Trophoblast cell (in vitro differentiated cells and primary cell): ENCODE results near the gene ACVR1B.

Source experiments
- DNase-seq, 2 donors: peaks; one replicate each; pipeline ENCODE4 v3.0.0-alpha.2; 2016
- H2AFZ ChIP-seq: 2 replicates; pipeline ENCODE4 v1.6.1; 2013; ENCODE audit warnings: low read length, moderate library complexity, mild to moderate bottlenecking; ENCODE audit not compliant: insufficient read depth, poor library complexity
- H2AK5ac ChIP-seq: 2 replicates; pipeline ENCODE4 v1.6.1; 2013; ENCODE audit warnings: mild to moderate bottlenecking, low read length
- H2BK120ac ChIP-seq: 2 replicates; pipeline ENCODE4 v1.6.1; 2013; ENCODE audit warnings: low read length, mild to moderate bottlenecking, moderate library complexity; ENCODE audit not compliant: insufficient read depth, poor library complexity
- H2BK12ac ChIP-seq: 2 replicates; pipeline ENCODE4 v1.6.1; 2013; ENCODE audit warnings: mild to moderate bottlenecking, low read length, moderate library complexity
- H2BK5ac ChIP-seq: 2 replicates; pipeline ENCODE4 v1.6.1; 2013; ENCODE audit warnings: low read length, low read depth, moderate library complexity, mild to moderate bottlenecking; ENCODE audit not compliant: poor library complexity
- H3K14ac ChIP-seq: 2 replicates; pipeline ENCODE4 v1.6.1; 2013; ENCODE audit warnings: mild to moderate bottlenecking, low read length
- H3K18ac ChIP-seq: 2 replicates; pipeline ENCODE4 v1.6.1; 2013; ENCODE audit warnings: mild to moderate bottlenecking, low read length
- H3K23ac ChIP-seq: 2 replicates; pipeline ENCODE4 v1.6.1; 2013; ENCODE audit warnings: low read length
- H3K27ac ChIP-seq: 2 replicates; pipeline ENCODE4 v1.5.1; 2013; ENCODE audit warnings: low read depth, mild to moderate bottlenecking, inconsistent platforms, low read length, moderate library complexity
- H3K27me3 ChIP-seq: 2 replicates; pipeline ENCODE4 v1.6.1; 2013; ENCODE audit warnings: inconsistent platforms, mild to moderate bottlenecking, low read length, moderate library complexity; ENCODE audit not compliant: insufficient read depth
- H3K36me3 ChIP-seq, 2 experiments: 1 replicate in 1 of 2; 2 replicates in 1 of 2; pipeline ENCODE4 v1.6.1; 2013; ENCODE audit warnings: low read length in 2 of 2, mild to moderate bottlenecking in 2 of 2, moderate library complexity in 1 of 2; ENCODE audit not compliant: insufficient read depth in 2 of 2, control insufficient read depth in 1 of 2
- H3K4ac ChIP-seq: 2 replicates; pipeline ENCODE4 v1.6.1; 2013; ENCODE audit warnings: low read depth, mild to moderate bottlenecking, low read length, moderate library complexity
- H3K4me1 ChIP-seq, 2 experiments: 1 replicate in 1 of 2; 2 replicates in 1 of 2; pipeline ENCODE4 v1.6.1; 2013; ENCODE audit warnings: low read length in 2 of 2, mild to moderate bottlenecking in 2 of 2, moderate library complexity in 1 of 2; ENCODE audit not compliant: insufficient read depth in 2 of 2, control insufficient read depth in 1 of 2
- H3K4me2 ChIP-seq: 2 replicates; pipeline ENCODE4 v1.6.1; 2013; ENCODE audit warnings: inconsistent platforms, mild to moderate bottlenecking, low read length, moderate library complexity
- H3K4me3 ChIP-seq: 2 replicates; pipeline ENCODE4 v1.5.1; 2013; ENCODE audit warnings: mild to moderate bottlenecking, low read depth, low read length, inconsistent platforms
- H3K79me1 ChIP-seq: one replicate; pipeline ENCODE4 v1.6.1; 2013; ENCODE audit warnings: low read length
- H3K79me2 ChIP-seq: 2 replicates; pipeline ENCODE4 v1.6.1; 2013; ENCODE audit warnings: low read length, mild to moderate bottlenecking; ENCODE audit not compliant: control insufficient read depth, insufficient read depth, poor library complexity
- H3K9ac ChIP-seq: 2 replicates; pipeline ENCODE4 v1.6.1; 2013; ENCODE audit warnings: mild to moderate bottlenecking, low read length
- H3K9me3 ChIP-seq: 2 replicates; pipeline ENCODE4 v1.6.1; 2013; ENCODE audit warnings: low read depth, mild to moderate bottlenecking, control low read depth, inconsistent platforms, low read length; ENCODE audit not compliant: insufficient read depth
- H4K12ac ChIP-seq: 2 replicates; pipeline ENCODE4 v1.6.1; 2013; ENCODE audit warnings: low read depth, mild to moderate bottlenecking, low read length, moderate library complexity
- H4K8ac ChIP-seq: 2 replicates; pipeline ENCODE4 v1.6.1; 2013; ENCODE audit warnings: low read depth, mild to moderate bottlenecking, low read length, moderate library complexity
- H4K91ac ChIP-seq: one replicate; pipeline ENCODE4 v1.6.1; 2013; ENCODE audit warnings: low read depth, mild to moderate bottlenecking, low read length, moderate library complexity
- WGBS: extraction: QIAGEN DNeasy Blood & Tissue Kit; methylation state at CpG from one replicate; pipeline ENCODE4 v1.1.7; 2013; ENCODE audit warnings: missing lambda C conversion rate; ENCODE audit not compliant: insufficient read length, insufficient coverage; ENCODE audit errors: extremely low coverage; 5-methylcytosine and 5-hydroxymethylcytosine counted together

ACVR1B gene

GRCh38 chr12:51959921-51960320 lies 8.4 kb downstream of the ACVR1B start:
- no peak overlapping the region for H3K4ac ChIP-seq
- H2AFZ ChIP-seq = no peak overlapping the region
- H3K9me3 ChIP-seq = no peaks in the 10 kb centered on the region
- H4K12ac ChIP-seq = no peak overlapping the region
- H3K27ac ChIP-seq = no peak overlapping the region
- no peak overlapping the region for H3K9ac ChIP-seq
- H2BK120ac ChIP-seq = no peak overlapping the region
- peaks cover 0 to 2% of the 10 kb centered on the region in 2 experiments for H3K4me1 ChIP-seq
- no peak overlapping the region for H3K23ac ChIP-seq
- no peak overlapping the region for H4K8ac ChIP-seq
- H4K91ac ChIP-seq = no peak overlapping the region
- no peaks in the 10 kb centered on the region for H3K79me2 ChIP-seq
- H3K4me2 ChIP-seq = no peak overlapping the region
- no peak overlapping the region for H2BK5ac ChIP-seq
- DNase-seq = no peak
- H2AK5ac ChIP-seq = no peak overlapping the region
- H3K36me3 ChIP-seq = no peaks in the 10 kb centered on the region
- no CpG with 5 or more reads among the region's 4 CpGs for WGBS
- no peak overlapping the region for H3K18ac ChIP-seq
- no peaks in the 10 kb centered on the region for H3K27me3 ChIP-seq
- H2BK12ac ChIP-seq = no peak overlapping the region
- no peak overlapping the region for H3K14ac ChIP-seq
- no peak overlapping the region for H3K4me3 ChIP-seq
- H3K79me1 ChIP-seq = no peaks in the 10 kb centered on the region

- no peak overlapping the region for H3K27ac ChIP-seq
- no peak for DNase-seq
- no peak overlapping the region for H2BK5ac ChIP-seq
- no peaks in the 10 kb centered on the region for H3K27me3 ChIP-seq
- no peak overlapping the region for H3K23ac ChIP-seq
- H3K4me2 ChIP-seq = no peak overlapping the region
- H3K36me3 ChIP-seq = no peaks in the 10 kb centered on the region
- H3K4me1 ChIP-seq = peaks cover 0 to 2% of the 10 kb centered on the region in 2 experiments
- no peaks in the 10 kb centered on the region for H3K79me2 ChIP-seq
- no peaks in the 10 kb centered on the region for H3K79me1 ChIP-seq
- H3K18ac ChIP-seq = no peak overlapping the region
- no peak overlapping the region for H4K91ac ChIP-seq
- no peak overlapping the region for H3K4ac ChIP-seq
- no peak overlapping the region for H3K9ac ChIP-seq
- no peak overlapping the region for H4K12ac ChIP-seq
- no peak overlapping the region for H3K4me3 ChIP-seq
- H2BK12ac ChIP-seq = no peak overlapping the region
- H2AFZ ChIP-seq = no peak overlapping the region
- H3K14ac ChIP-seq = no peak overlapping the region
- no peak overlapping the region for H4K8ac ChIP-seq
- no CpG with 5 or more reads among the region's 1 CpG for WGBS
- no peak overlapping the region for H2AK5ac ChIP-seq
- no peak overlapping the region for H2BK120ac ChIP-seq
- H3K9me3 ChIP-seq = no peaks in the 10 kb centered on the region
These were observed 9.0 kb downstream of the ACVR1B start for GRCh38 chr12:51960488-51960887.

- Histone ChIP-seq H2BK5ac (no peak overlapping the region), H2AFZ (no peak overlapping the region), H2BK12ac (no peak overlapping the region), H3K18ac (no peak overlapping the region), H3K4ac (no peak overlapping the region), H3K27me3 (no peaks in the 10 kb centered on the region), H4K12ac (no peak overlapping the region), H3K79me1 (no peaks in the 10 kb centered on the region), H3K14ac (no peak overlapping the region), H2AK5ac (no peak overlapping the region), H3K4me3 (no peak overlapping the region), H2BK120ac (no peak overlapping the region), H4K8ac (no peak overlapping the region), H4K91ac (no peak overlapping the region), H3K4me1 (peaks cover 0 to 2% of the 10 kb centered on the region in 2 experiments), H3K27ac (no peak overlapping the region), H3K9me3 (no peaks in the 10 kb centered on the region), H3K36me3 (no peaks in the 10 kb centered on the region), H3K23ac (no peak overlapping the region), H3K4me2 (no peak overlapping the region), H3K9ac (no peak overlapping the region), H3K79me2 (no peaks in the 10 kb centered on the region)
- no CpG with 5 or more reads among the region's 6 CpGs for WGBS
- DNase-seq = no peak
These were observed 9.4 kb downstream of the ACVR1B start for GRCh38 chr12:51960890-51961289.

GRCh38 chr12:51961834-51962233 lies 10.3 kb downstream of the ACVR1B start:
- H3K27me3 ChIP-seq = no peaks in the 10 kb centered on the region
- H3K79me1 ChIP-seq = no peaks in the 10 kb centered on the region
- H3K27ac ChIP-seq = no peak overlapping the region
- DNase-seq = no peak
- H2BK120ac ChIP-seq = no peak overlapping the region
- WGBS = no CpG with 5 or more reads among the region's 1 CpG
- no peak overlapping the region for H3K4ac ChIP-seq
- H3K4me2 ChIP-seq = no peak overlapping the region
- no peak overlapping the region for H2BK12ac ChIP-seq
- no peak overlapping the region for H3K9ac ChIP-seq
- H4K8ac ChIP-seq = no peak overlapping the region
- peaks cover 0 to 2% of the 10 kb centered on the region in 2 experiments for H3K4me1 ChIP-seq
- no peaks in the 10 kb centered on the region for H3K9me3 ChIP-seq
- no peaks in the 10 kb centered on the region for H3K36me3 ChIP-seq
- H3K79me2 ChIP-seq = no peaks in the 10 kb centered on the region
- no peak overlapping the region for H4K12ac ChIP-seq
- H2AFZ ChIP-seq = no peak overlapping the region
- H2AK5ac ChIP-seq = no peak overlapping the region
- no peak overlapping the region for H2BK5ac ChIP-seq
- H4K91ac ChIP-seq = no peak overlapping the region
- no peak overlapping the region for H3K18ac ChIP-seq
- H3K4me3 ChIP-seq = no peak overlapping the region
- H3K23ac ChIP-seq = no peak overlapping the region
- no peak overlapping the region for H3K14ac ChIP-seq
